GM10266 (cell line): ENCODE results near the gene KIF14.

Experiments
- DNase-seq: peaks from one replicate; pipeline ENCODE4 v3.0.0; 2012; ENCODE audit errors: extremely low spot score
- TF ChIP-seq, protein P1 (sequence below): IDR thresholded peaks from 2 replicates; pipeline ENCODE4 v1.5.1; 2012; ENCODE audit warnings: mild to moderate bottlenecking, low read depth; ENCODE audit not compliant: control insufficient read depth, insufficient read depth; ENCODE audit errors: missing control alignments

KIF14 gene

DNA sequence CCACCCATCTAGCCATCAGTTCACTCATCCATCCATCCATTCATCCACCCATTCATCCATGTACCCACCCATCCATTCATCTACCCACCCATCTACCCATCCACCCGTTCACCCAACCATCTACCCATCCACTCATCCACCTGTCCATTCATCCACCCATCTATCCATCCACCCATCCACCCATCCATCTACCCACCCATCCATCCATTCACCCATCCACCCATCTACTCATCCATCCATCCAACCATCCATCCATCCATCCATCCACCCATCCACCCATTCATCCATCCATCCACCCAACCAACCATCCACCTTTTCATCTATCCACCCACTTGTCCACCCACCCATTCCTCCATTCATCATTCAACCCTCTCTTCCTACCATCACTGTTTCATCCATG is 80.3 kb downstream of the KIF14 start:
- DNase-seq, result no peak
- TF ChIP-seq, protein P1, sequence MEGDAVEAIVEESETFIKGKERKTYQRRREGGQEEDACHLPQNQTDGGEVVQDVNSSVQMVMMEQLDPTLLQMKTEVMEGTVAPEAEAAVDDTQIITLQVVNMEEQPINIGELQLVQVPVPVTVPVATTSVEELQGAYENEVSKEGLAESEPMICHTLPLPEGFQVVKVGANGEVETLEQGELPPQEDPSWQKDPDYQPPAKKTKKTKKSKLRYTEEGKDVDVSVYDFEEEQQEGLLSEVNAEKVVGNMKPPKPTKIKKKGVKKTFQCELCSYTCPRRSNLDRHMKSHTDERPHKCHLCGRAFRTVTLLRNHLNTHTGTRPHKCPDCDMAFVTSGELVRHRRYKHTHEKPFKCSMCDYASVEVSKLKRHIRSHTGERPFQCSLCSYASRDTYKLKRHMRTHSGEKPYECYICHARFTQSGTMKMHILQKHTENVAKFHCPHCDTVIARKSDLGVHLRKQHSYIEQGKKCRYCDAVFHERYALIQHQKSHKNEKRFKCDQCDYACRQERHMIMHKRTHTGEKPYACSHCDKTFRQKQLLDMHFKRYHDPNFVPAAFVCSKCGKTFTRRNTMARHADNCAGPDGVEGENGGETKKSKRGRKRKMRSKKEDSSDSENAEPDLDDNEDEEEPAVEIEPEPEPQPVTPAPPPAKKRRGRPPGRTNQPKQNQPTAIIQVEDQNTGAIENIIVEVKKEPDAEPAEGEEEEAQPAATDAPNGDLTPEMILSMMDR, result no peak

DNA sequence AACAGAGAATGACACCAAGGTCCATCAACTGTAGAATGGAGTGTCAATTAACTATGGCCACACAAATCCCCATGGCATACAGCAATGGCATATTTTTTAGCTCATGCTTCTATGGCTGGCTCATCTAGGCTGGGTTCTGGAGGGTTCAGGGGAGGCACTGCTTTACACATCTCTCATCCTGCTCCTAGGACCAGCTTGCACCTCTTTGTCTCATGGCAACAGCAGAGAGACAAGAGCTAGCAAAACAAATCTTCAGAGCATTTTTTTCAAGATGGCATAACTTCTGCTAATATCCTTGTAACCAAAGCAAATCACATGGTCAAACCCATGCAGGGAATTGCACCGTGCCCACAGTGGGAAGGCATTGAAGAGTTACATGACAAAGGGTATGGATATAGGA is 82.4 kb downstream of the KIF14 start:
- no peak for DNase-seq
- TF ChIP-seq, protein P1, result no peak

DNA sequence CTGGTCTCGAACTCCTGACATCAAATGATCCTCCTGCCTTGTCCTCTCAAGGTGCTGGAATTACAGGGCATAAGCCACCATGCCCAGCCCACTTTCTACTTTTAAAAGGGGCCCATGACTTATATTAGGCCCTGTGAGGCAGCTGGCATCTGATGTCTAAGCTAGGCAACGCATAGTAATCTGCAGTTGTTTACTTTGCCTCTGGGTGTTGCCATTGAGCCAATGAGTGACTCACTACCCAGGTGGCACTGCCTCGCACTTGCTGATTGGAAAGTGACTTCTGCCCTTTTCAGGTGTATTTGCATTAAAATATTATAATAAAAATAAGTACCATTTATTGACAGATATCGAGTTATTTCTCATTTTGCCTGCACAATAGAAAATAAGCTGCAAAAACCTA is 84.9 kb downstream of the KIF14 start:
- TF ChIP-seq, protein P1, result peak; percentile 28
- peak; percentile 24 for DNase-seq

DNA sequence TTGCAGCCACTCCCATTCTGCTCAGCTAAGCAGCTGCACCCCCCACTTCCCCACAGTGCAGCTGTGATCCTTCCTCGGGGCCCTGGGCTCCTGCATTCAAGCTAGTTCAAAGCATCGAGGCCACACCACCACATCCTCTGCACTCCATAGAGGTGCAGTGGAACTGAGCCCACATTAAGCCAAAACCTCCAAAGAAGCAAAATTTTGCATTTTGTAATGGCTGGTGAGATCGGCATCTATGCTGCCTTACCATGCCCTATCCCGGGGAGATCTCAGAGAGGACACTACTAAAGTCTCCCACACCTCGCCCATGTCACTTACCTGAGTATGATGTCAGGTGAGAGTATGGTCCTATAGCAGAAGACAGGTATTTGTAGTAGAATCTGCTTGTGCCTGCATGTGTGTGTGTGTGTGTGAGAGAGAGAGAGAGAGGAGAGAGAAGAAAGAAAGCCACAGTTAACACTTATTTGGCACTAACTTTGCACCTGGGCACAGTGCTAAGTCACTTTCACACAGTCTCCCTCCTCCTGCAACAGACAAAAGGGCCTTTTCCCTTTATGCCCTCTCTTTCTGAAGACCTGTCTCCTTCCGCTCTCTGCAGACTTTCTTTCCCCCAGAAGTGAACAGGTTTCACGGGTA is 89.8 kb downstream of the KIF14 start:
- DNase-seq, result no peak
- TF ChIP-seq, protein P1, result no peak

DNA sequence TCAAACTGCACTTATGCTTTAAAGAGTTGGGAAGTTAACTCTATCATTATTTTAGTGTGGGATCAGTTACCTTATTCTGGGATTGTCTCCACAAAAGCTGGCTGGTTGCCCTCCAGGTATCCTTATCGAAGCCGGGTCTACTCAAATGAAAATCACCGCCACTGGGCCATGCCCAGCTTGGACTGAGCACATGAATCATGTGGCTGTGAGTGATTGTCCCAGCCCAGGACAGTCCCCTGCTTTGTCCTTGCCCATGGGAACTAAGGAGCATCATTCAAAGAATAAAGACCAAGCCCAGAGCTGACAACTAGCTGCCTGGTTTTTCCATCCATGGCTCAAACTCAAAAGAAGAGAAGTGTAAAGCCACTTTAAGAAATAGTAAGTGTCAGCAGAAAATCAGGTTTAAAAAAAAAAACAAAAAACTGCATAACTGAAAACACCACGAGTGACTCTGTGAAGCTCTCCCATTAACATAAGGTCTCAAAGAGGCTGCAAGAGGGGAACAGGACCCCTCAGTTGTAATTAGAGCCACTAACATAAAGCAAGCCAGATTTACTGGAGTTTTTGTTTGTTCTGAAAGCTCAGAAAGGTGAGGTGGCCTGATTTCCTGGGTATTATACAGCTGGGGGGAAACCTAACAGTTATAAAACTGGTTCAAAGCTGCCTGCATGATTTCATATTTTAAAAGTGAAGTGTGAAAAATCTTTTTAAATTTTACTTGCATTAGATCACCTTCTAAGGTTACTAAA is 91.5 kb downstream of the KIF14 start:
- TF ChIP-seq, protein P1, result no peak
- DNase-seq, result no peak

- DNase-seq, result no peak
- TF ChIP-seq, protein P1, result no peak
Measured at GRCh38 chr1:200527670-200528069, 92.9 kb downstream of the KIF14 start.
